Adrenal gland (tissue), 12 donors: ENCODE results near the gene LSM10. TPM values are rescaled to one million over a fixed set of nuclear protein-coding genes. Genes with fewer than 3 reads are reported as not detected.

ENCODE experiments used
- DNase-seq, 7 donors: peaks; one replicate each; pipeline ENCODE4 v3.0.0-alpha.2; 2019 to 2020
- H3K27ac ChIP-seq, 5 donors: fragments of 200-600 bp; sonication (generic) in 4 of 5; 1 replicate in 3 of 5; 2 replicates in 2 of 5; pipeline versions ENCODE4 v1.5.1 to v1.8.0; 2016 to 2020; ENCODE audit warnings: mild to moderate bottlenecking in 1 of 5
- H3K27me3 ChIP-seq: fragments of 200-600 bp; 2 replicates; pipeline ENCODE4 v1.8.0; 2021
- H3K36me3 ChIP-seq, 2 donors: fragments of 200-600 bp; replicated peaks in 1 of 2; 1 replicate in 1 of 2; 2 replicates in 1 of 2; pipeline versions ENCODE4 v1.5.1 to v1.8.0; 2018 to 2022
- H3K4me1 ChIP-seq, 2 donors: fragments of 200-600 bp; replicated peaks in 1 of 2; 1 replicate in 1 of 2; 2 replicates in 1 of 2; pipeline versions ENCODE4 v1.5.1 to v1.8.0; 2018 to 2021
- H3K4me3 ChIP-seq, 4 donors: fragments of 200-600 bp; sonication (generic) in 3 of 4; one replicate each; pipeline ENCODE4 v1.5.1; 2016 to 2018
- H3K9me3 ChIP-seq, 3 donors: fragments of 200-600 bp; sonication (generic) in 1 of 3; replicated peaks in 1 of 3; 1 replicate in 2 of 3; 2 replicates in 1 of 3; pipeline versions ENCODE4 v1.5.1 to v1.8.0; 2016 to 2021
- POLR2A ChIP-seq, 2 donors: fragments of 450-650 bp; IDR thresholded peaks; one replicate each; pipeline ENCODE4 v1.6.1; 2017; ENCODE audit warnings: antibody characterized with exemption in 2 of 2, mild to moderate bottlenecking in 2 of 2, moderate library complexity in 1 of 2
- WGBS, 4 donors: extraction: QIAGEN DNeasy Blood & Tissue Kit in 2 of 4; methylation state at CpG; one replicate each; pipeline versions ENCODE4 v1.1.5 to v1.1.7; 2013 to 2017; 5-methylcytosine and 5-hydroxymethylcytosine counted together
- intact Hi-C, 2 donors: fragments of 100-400 bp; cut with DNase I; formaldehyde crosslinking; loops; one replicate each; pipeline versions ENCODE4 v1.14.1 to v1.15.0; 2022 to 2023
- polyA plus RNA-seq, 3 donors: library from polyadenylated mRNA; stranded (reverse); fragments of 200-250 nt in 2 of 3; fragments of 350-450 nt in 1 of 3; fragmentation: Illumina TruSeq in 1 of 3; extraction: RNeasy Lipid Tissue Mini Kit (QIAGEN cat#74804) in 1 of 3; gene quantifications; one replicate each; pipeline ENCODE4 v1.2.3, GENCODE V29; 2013 to 2014
- total RNA-seq, 9 donors: library from RNA; depleted of rRNA in 4 of 9; stranded (reverse); fragments of >200 nt in 4 of 9; fragments of 120-200 nt in 1 of 9; fragmentation: NEBNext Ultra II Directional in 1 of 9; extraction: Animal tissue kit (Norgen Biotek cat#: 25700) in 1 of 9; gene quantifications; one replicate each; pipeline versions ENCODE4 v1.1.0 to v1.2.4, GENCODE V29; 2013 to 2023
- TF ChIP-seq, protein P1 (sequence below), 6 experiments: fragments of 450-650 bp in 4 of 6; fragments of 200-600 bp in 2 of 6; sonication (generic) in 1 of 6; IDR thresholded peaks; 1 replicate in 5 of 6; 2 replicates in 1 of 6; pipeline versions ENCODE4 v1.5.1 to v1.8.0; 2016 to 2021; ENCODE audit warnings: antibody characterized with exemption in 6 of 6, mild to moderate bottlenecking in 2 of 6, moderate library complexity in 1 of 6
- donor health status: healthy with polysubstance abuse.
- donor health status: Bipolar disorder and iron deficiency.
- donor health status: DM: yes; HTN: yes; CAD: no.
- donor health status: DM: no; HTN: no; CAD: no.
- donor health status: DM: no; HTN: no; CAD: no.
- donor health status: DM: yes; HTN: yes; CAD: no.

The LSM10 gene
- total and polyA plus RNA-seq, 12 donors, result 13.2 to 48.7 (median 34.9) TPM

DNA sequence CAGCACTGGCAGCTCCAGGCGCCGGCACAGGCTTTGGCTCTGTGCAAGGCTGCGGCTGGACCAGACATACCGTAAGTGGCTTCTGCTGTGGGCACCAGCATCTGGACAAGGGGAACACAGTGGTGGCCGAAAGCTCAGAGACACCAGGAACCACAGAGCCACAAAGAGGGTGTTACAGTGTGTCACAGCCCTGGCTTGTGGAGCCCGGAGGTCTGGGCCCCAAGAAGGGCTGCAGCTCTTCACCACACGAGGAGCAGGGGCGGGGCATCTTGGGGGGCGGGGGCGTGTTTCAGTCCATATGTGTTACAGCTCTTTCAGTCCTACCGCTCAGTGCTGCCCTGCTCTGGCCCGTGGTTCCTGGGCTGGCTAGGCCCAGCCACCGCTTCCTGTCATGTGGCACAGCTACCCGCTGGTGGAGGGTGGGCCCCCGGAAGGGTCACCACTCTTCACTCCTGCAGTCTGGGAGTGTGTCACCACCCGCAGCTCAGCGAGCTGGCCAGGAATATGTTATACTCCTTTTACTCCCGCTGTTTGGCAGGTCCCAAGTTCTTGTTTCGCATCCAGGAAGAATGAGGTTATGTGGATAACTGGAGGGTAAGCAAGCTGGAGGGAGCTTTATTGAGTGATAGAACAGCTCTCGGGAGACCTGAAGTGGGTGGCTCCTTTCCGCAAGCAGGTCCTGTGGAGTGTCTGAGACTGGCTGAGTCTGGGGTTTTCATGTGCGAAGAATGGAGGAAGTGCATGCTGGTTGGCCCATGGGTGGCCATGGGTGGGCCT, 3.3 kb upstream of the LSM10 start:
- intact Hi-C loops, result no loop called here
- Histone ChIP-seq H3K4me1 (peaks cover 7 to 11% of the 10 kb centered on the region in 2 donors), H3K27ac (peak overlapping the region in 3 of 5 donors; percentile 48 to 87 (median 57)), H3K4me3 (peak overlapping the region in 1 of 4 donors; percentile 23), H3K27me3 (no peaks in the 10 kb centered on the region), H3K9me3 (no peaks in the 10 kb centered on the region), H3K36me3 (no peaks in the 10 kb centered on the region)
- peak; percentile 46 to 84 (median 71) for DNase-seq
- TF ChIP-seq, protein P1, sequence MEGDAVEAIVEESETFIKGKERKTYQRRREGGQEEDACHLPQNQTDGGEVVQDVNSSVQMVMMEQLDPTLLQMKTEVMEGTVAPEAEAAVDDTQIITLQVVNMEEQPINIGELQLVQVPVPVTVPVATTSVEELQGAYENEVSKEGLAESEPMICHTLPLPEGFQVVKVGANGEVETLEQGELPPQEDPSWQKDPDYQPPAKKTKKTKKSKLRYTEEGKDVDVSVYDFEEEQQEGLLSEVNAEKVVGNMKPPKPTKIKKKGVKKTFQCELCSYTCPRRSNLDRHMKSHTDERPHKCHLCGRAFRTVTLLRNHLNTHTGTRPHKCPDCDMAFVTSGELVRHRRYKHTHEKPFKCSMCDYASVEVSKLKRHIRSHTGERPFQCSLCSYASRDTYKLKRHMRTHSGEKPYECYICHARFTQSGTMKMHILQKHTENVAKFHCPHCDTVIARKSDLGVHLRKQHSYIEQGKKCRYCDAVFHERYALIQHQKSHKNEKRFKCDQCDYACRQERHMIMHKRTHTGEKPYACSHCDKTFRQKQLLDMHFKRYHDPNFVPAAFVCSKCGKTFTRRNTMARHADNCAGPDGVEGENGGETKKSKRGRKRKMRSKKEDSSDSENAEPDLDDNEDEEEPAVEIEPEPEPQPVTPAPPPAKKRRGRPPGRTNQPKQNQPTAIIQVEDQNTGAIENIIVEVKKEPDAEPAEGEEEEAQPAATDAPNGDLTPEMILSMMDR (IDR thresholded peaks at IDR 0.05), result no peak
- TF ChIP-seq POLR2A (IDR thresholded peaks at IDR 0.05), result no peak
- WGBS, 4 donors, result 69 to 90% (median 74%) methylated on average over 11 to 22 of the region's 22 CpGs

DNA sequence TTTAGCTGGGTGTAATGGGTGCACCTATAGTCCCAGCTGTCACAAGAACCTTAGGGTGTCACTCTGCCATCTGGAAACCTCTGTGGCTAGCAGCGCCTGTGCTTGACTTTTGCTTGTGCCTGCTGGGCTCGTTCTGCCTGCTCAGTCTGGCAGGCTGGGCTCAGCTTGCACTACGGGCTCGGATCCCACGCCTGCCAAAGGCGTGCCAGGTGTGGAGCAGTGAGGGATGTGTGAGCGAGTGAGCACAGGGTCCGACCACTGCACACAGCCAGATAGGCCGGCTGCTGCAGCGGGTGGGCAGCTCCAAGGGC, 2.8 kb upstream of the LSM10 start:
- Histone ChIP-seq H3K27ac (peak overlapping the region in 1 of 5 donors; percentile 87), H3K27me3 (no peaks in the 10 kb centered on the region), H3K4me1 (peaks cover 7 to 11% of the 10 kb centered on the region in 2 donors), H3K4me3 (peak overlapping the region in 1 of 4 donors; percentile 23), H3K9me3 (no peaks in the 10 kb centered on the region), H3K36me3 (no peaks in the 10 kb centered on the region)
- intact Hi-C loops, result no loop called here
- TF ChIP-seq, protein P1 (IDR thresholded peaks at IDR 0.05), result no peak
- TF ChIP-seq POLR2A (IDR thresholded peaks at IDR 0.05), result no peak
- 86 to 93% (median 89%) methylated on average over 8 to 10 of the region's 10 CpGs for WGBS, 4 donors
- no peak for DNase-seq

DNA sequence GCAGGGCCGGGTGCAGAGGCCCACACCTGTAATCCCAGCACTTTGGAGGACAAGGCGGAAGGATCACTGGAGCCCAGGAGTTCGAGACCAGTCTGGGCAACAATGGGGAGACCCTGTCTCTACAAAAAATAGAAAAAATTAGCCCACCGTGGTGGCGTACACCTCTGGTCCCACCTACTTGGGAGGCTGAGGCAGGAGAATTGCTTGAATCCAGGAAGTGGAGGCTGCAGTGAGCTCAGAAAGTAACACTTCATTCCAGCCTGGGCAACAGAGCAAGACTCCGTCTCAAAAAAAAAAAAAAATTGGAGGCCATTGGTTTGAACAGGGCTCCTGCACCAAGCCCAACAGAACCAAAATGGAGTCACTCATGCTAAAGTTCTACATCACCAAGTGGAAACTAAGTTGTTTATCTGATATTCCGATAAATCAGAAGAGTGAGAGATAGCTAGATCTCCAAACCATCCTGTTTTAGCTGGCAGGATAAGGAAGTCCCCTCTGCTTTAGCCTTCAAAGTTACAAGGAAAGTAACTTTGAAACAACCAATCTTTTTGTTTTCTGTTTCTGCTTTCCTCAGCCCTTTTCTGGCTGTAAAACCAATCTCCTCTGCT, 766 bp upstream of the LSM10 start:
- WGBS, 4 donors, result 76 to 86% (median 81%) methylated on average over 7 of the region's 7 CpGs
- H3K4me3 ChIP-seq, result peak overlapping the region in 1 of 4 donors; percentile 64

DNA sequence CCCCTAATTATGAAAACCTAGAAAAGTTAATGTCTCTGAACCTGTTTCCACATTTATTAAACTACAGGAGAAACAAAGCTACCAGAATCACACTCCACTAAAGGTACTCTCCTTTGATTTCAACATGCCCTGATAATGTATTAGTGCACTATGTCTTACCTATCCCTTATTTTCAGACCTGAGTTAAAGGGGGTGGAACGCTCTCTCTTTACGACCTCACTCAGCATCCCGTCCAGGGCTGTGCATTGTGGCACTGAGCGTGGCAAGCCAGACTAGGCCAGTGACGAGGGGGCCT, 678 bp downstream of the LSM10 start:
- WGBS, 4 donors, result 4 to 12% (median 7%) methylated on average over 3 to 5 of the region's 5 CpGs
- intact Hi-C loops, result loop anchor here in 1 of 2 donors (10.0 kb wide), 1 partner anchor 252 kb away; the partner anchor contains the start of gene TRAPPC3
- Histone ChIP-seq H3K4me3 (peak overlapping the region in 3 of 4 donors; percentile 62 to 72 (median 64)), H3K27me3 (no peaks in the 10 kb centered on the region), H3K4me1 (peaks cover 7 to 15% of the 10 kb centered on the region in 2 donors), H3K27ac (peak overlapping the region; percentile 69 to 95 (median 84)), H3K36me3 (peaks cover 0 to 23% of the 10 kb centered on the region in 2 donors), H3K9me3 (no peaks in the 10 kb centered on the region)
- DNase-seq, result no peak
- TF ChIP-seq POLR2A (IDR thresholded peaks at IDR 0.05), result no peak
- TF ChIP-seq, protein P1 (IDR thresholded peaks at IDR 0.05), result no peak

More for the DNA sequence above, 766 bp upstream of the LSM10 start:
- intact Hi-C loops, result loop anchor here in 1 of 2 donors (10.0 kb wide), 1 partner anchor 254 kb away; the partner anchor contains the start of gene TRAPPC3
- H3K4me1 ChIP-seq, result peaks cover 7 to 15% of the 10 kb centered on the region in 2 donors
- TF ChIP-seq, protein P1 (IDR thresholded peaks at IDR 0.05), result no peak
- TF ChIP-seq POLR2A (IDR thresholded peaks at IDR 0.05), result no peak
- peaks cover 0 to 9% of the 10 kb centered on the region in 2 donors for H3K36me3 ChIP-seq
- H3K27me3 ChIP-seq, result no peaks in the 10 kb centered on the region
- H3K9me3 ChIP-seq, result no peaks in the 10 kb centered on the region
- no peak for DNase-seq
- H3K27ac ChIP-seq, result peak overlapping the region in 3 of 5 donors; percentile 76 to 95 (median 94)
